ENCODE data around the gene SMS.

The SMS gene

GRCh38 chrX:21939906-21940305 is 603 bp upstream of the SMS start:
- TF ChIP-seq CTCF (IDR thresholded peaks at IDR 0.05; ENCODE audit: insufficient read depth, missing control alignments): no peak
- DNase-seq (ENCODE audit: insufficient read length, low spot score): no peak
- FAIRE-seq: no peak

GRCh38 chrX:21943460-21944135 is 3.1 kb downstream of the SMS start:
- FAIRE-seq: no peak
- TF ChIP-seq CTCF (IDR thresholded peaks at IDR 0.05; ENCODE audit: insufficient read depth, missing control alignments): no peak
- DNase-seq (ENCODE audit: insufficient read length, low spot score): no peak

GRCh38 chrX:21944136-21944615 is 3.7 kb downstream of the SMS start:
- no peak for DNase-seq (ENCODE audit: insufficient read length, low spot score)
- no peak for TF ChIP-seq CTCF (IDR thresholded peaks at IDR 0.05; ENCODE audit: insufficient read depth, missing control alignments)
- FAIRE-seq: no peak

GRCh38 chrX:21946925-21947641 is 6.6 kb downstream of the SMS start:
- no peak for FAIRE-seq
- no peak for DNase-seq (ENCODE audit: insufficient read length, low spot score)

GRCh38 chrX:21947671-21948070 is 7.2 kb downstream of the SMS start:
- TF ChIP-seq CTCF (IDR thresholded peaks at IDR 0.05; ENCODE audit: insufficient read depth, missing control alignments): no peak
- DNase-seq (ENCODE audit: insufficient read length, low spot score): no peak
- FAIRE-seq: no peak

More at GRCh38 chrX:21946925-21947641, 6.6 kb downstream of the SMS start:
- no peak for TF ChIP-seq CTCF (IDR thresholded peaks at IDR 0.05; ENCODE audit: insufficient read depth, missing control alignments)

- no peak for FAIRE-seq
- no peak for TF ChIP-seq CTCF (IDR thresholded peaks at IDR 0.05; ENCODE audit: insufficient read depth, missing control alignments)
- DNase-seq (ENCODE audit: insufficient read length, low spot score): no peak
Observed at GRCh38 chrX:21948897-21949578, 8.5 kb downstream of the SMS start.

Data from D721Med (cell line).